Liver (tissue), 9 donors: Measurements from ENCODE around the gene CXCR4. TPM values are rescaled to one million over a fixed set of nuclear protein-coding genes. Genes with fewer than 3 reads are reported as not detected.
A peak's percentile ranks its signal among the peaks of the same experiment; 100 is the strongest.

Experiments
- DNase-seq: peaks from one replicate; pipeline ENCODE4 v3.0.0-alpha.2; 2017; ENCODE audit warnings: low spot score
- H3K27ac ChIP-seq, 2 donors: one replicate each; pipeline ENCODE4 v1.7.0; 2013; ENCODE audit warnings: inconsistent platforms in 2 of 2, low read length in 2 of 2, control low read depth in 1 of 2, low read depth in 1 of 2, mild to moderate bottlenecking in 1 of 2
- H3K27me3 ChIP-seq, 4 donors: one replicate each; pipeline versions ENCODE4 v1.6.1 to v1.7.0; 2013; ENCODE audit warnings: low read length in 3 of 4, inconsistent platforms in 1 of 4, mild to moderate bottlenecking in 1 of 4, moderate library complexity in 1 of 4; ENCODE audit not compliant: control insufficient read depth in 4 of 4, insufficient read depth in 4 of 4
- H3K36me3 ChIP-seq, 4 donors: one replicate each; pipeline versions ENCODE4 v1.6.1 to v1.7.0; 2013; ENCODE audit warnings: low read length in 3 of 4, mild to moderate bottlenecking in 3 of 4, low read depth in 1 of 4, moderate library complexity in 1 of 4; ENCODE audit not compliant: control insufficient read depth in 4 of 4, insufficient read depth in 3 of 4
- H3K4me1 ChIP-seq, 4 donors: one replicate each; pipeline versions ENCODE4 v1.6.1 to v1.7.0; 2013; ENCODE audit warnings: low read length in 3 of 4, mild to moderate bottlenecking in 3 of 4, moderate library complexity in 1 of 4; ENCODE audit not compliant: control insufficient read depth in 4 of 4, insufficient read depth in 4 of 4
- H3K4me3 ChIP-seq, 3 donors: one replicate each; pipeline versions ENCODE4 v1.6.1 to v1.7.0; 2013; ENCODE audit warnings: low read length in 3 of 3, control low read depth in 1 of 3, low read depth in 1 of 3, mild to moderate bottlenecking in 1 of 3
- H3K9ac ChIP-seq, 2 donors: one replicate each; pipeline ENCODE4 v1.7.0; 2013; ENCODE audit warnings: low read length in 2 of 2, mild to moderate bottlenecking in 2 of 2, moderate library complexity in 2 of 2, control low read depth in 1 of 2, low read depth in 1 of 2
- H3K9me3 ChIP-seq, 4 donors: one replicate each; pipeline versions ENCODE4 v1.6.1 to v1.7.0; 2013; ENCODE audit warnings: low read length in 3 of 4; ENCODE audit not compliant: control insufficient read depth in 4 of 4
- CTCF ChIP-seq: fragments of 150-350 bp; IDR thresholded peaks from 2 replicates; pipeline ENCODE4 v1.5.1; 2017; ENCODE audit warnings: improper control_type of control experiment, low read depth, low read length; ENCODE audit not compliant: missing input control
- EGR1 ChIP-seq, 2 donors: IDR thresholded peaks; 2 replicates each; pipeline ENCODE4 v1.6.1; 2016 to 2018; ENCODE audit warnings: antibody characterized with exemption in 2 of 2, low read depth in 2 of 2
- FOXA1 ChIP-seq: IDR thresholded peaks from 2 replicates; pipeline ENCODE4 v1.6.1; 2016; ENCODE audit warnings: antibody characterized with exemption
- FOXA2 ChIP-seq: IDR thresholded peaks from 2 replicates; pipeline ENCODE4 v1.6.1; 2016; ENCODE audit warnings: antibody characterized with exemption
- HNF4A ChIP-seq, 2 donors: conservative IDR thresholded peaks; 2 replicates each; pipeline ENCODE4 v1.6.1; 2016; ENCODE audit warnings: antibody characterized with exemption in 2 of 2, mild to moderate bottlenecking in 2 of 2
- HNF4G ChIP-seq: IDR thresholded peaks from 2 replicates; pipeline ENCODE4 v1.6.1; 2016; ENCODE audit warnings: antibody characterized with exemption
- JUND ChIP-seq, 2 donors: IDR thresholded peaks; 2 replicates each; pipeline ENCODE4 v1.6.1; 2016; ENCODE audit warnings: antibody characterized with exemption in 2 of 2
- MAX ChIP-seq: IDR thresholded peaks from 2 replicates; pipeline ENCODE4 v1.6.1; 2016; ENCODE audit warnings: antibody characterized with exemption
- NR2F2 ChIP-seq: IDR thresholded peaks from 2 replicates; pipeline ENCODE4 v1.6.1; 2016; ENCODE audit warnings: antibody characterized with exemption
- RAD21 ChIP-seq, 2 donors: IDR thresholded peaks; 2 replicates each; pipeline ENCODE4 v1.6.1; 2016; ENCODE audit warnings: antibody characterized with exemption in 2 of 2, mild to moderate bottlenecking in 2 of 2
- RXRA ChIP-seq, 2 donors: IDR thresholded peaks; 2 replicates each; pipeline ENCODE4 v1.6.1; 2017 to 2018; ENCODE audit warnings: antibody characterized with exemption in 2 of 2, mild to moderate bottlenecking in 1 of 2
- SP1 ChIP-seq: IDR thresholded peaks from 2 replicates; pipeline ENCODE4 v1.6.1; 2018; ENCODE audit warnings: antibody characterized with exemption, mild to moderate bottlenecking
- TAF1 ChIP-seq: conservative IDR thresholded peaks from 2 replicates; pipeline ENCODE4 v1.6.1; 2016; ENCODE audit warnings: antibody characterized with exemption, mild to moderate bottlenecking
- YY1 ChIP-seq: IDR thresholded peaks from 2 replicates; pipeline ENCODE4 v1.6.1; 2016; ENCODE audit warnings: antibody characterized with exemption, mild to moderate bottlenecking
- ZBTB33 ChIP-seq: IDR thresholded peaks from 2 replicates; pipeline ENCODE4 v1.6.1; 2016; ENCODE audit warnings: antibody characterized with exemption
- WGBS: extraction: QIAGEN DNeasy Blood & Tissue Kit; methylation state at CpG from one replicate; pipeline ENCODE4 v1.1.7; 2013; 5-methylcytosine and 5-hydroxymethylcytosine counted together
- polyA plus RNA-seq, 2 donors: library from polyadenylated mRNA; stranded (reverse) in 1 of 2; unstranded in 1 of 2; fragments of 200-250 nt in 1 of 2; fragments of >200 nt in 1 of 2; fragmentation: Nextera tagmentation in 1 of 2; extraction: Ambion mirVana in 1 of 2; gene quantifications; one replicate each; pipeline versions ENCODE4 v1.2.1 to v1.2.3, GENCODE V29; 2013 to 2015
- total RNA-seq, 2 donors: library from RNA; depleted of rRNA; stranded (reverse); fragments of >200 nt; gene quantifications; one replicate each; pipeline ENCODE4 v1.2.3, GENCODE V29; 2014
- TF ChIP-seq, protein P1 (sequence below): IDR thresholded peaks from 2 replicates; pipeline ENCODE4 v1.6.1; 2016; ENCODE audit warnings: antibody characterized with exemption
- TF ChIP-seq, protein P2 (sequence below): IDR thresholded peaks from 2 replicates; pipeline ENCODE4 v1.6.1; 2016; ENCODE audit warnings: antibody characterized with exemption, mild to moderate bottlenecking
- donor health status: healthy.
- donor health status: healthy.
- donor health status: healthy.
- donor health status: healthy.
- donor health status: healthy.

The CXCR4 gene
- total and polyA plus RNA-seq, 4 donors = 5.0 to 9.0 (median 6.1) TPM

DNA sequence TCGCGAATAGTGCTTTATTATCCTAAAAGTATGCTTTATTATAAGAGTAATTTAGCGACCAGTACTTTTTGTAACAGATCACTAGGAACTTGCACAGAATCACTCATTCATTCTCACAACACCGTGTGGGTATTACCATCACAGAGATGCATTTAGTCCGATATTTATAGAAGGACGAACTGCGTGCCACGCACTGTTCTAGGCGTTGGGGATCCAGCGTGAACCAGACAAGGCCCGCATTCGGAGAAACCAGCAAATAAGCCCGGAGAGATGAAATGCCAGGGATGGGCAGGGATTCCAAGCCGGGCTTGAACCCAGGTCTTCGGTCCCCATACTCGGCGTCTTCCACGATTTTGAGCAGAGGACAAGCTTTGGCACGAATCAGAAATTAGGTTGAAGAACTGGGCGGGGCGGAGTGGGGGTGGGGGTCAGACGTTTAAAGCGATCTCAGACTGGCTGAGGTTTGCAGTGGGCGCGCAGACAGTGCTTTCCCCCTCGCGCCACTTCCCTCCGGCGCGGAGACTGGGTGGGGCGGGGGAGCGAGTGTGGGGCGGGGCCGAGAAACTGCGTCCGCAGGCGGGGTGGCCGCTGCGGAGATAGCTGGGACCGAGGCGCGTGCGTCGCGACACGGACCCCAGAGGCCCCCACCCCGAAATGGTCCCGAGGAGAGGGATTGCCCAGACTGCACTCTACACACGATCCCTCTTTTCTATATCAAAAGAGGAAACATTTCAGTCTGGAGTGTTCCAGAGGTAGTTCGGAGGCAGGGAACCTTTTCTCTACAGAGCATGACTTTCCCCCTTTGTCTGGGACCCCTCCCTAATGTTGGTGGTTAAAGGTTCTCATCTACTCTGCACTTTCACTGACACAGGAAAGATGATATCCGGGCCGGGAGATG is 1.1 kb upstream of the CXCR4 start:
- H3K27ac ChIP-seq = peak overlapping the region; percentile 59 to 62
- DNase-seq = peak; percentile 47
- TF ChIP-seq FOXA1 = no peak
- TF ChIP-seq, protein P1, sequence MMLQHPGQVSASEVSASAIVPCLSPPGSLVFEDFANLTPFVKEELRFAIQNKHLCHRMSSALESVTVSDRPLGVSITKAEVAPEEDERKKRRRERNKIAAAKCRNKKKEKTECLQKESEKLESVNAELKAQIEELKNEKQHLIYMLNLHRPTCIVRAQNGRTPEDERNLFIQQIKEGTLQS = no peak
- TF ChIP-seq YY1 = no peak
- 2% methylated on average over 52 of the region's 52 CpGs for WGBS
- peak overlapping the region in 1 of 2 donors; percentile 45 for H3K9ac ChIP-seq
- H3K27me3 ChIP-seq = peaks cover 0 to 6% (median 2%) of the 10 kb centered on the region in 4 donors
- no peaks in the 10 kb centered on the region for H3K36me3 ChIP-seq
- H3K4me3 ChIP-seq = peak overlapping the region in 2 of 3 donors; percentile 13 to 52
- no peaks in the 10 kb centered on the region for H3K9me3 ChIP-seq
- peaks cover 10 to 26% (median 17%) of the 10 kb centered on the region in 4 donors for H3K4me1 ChIP-seq

DNA sequence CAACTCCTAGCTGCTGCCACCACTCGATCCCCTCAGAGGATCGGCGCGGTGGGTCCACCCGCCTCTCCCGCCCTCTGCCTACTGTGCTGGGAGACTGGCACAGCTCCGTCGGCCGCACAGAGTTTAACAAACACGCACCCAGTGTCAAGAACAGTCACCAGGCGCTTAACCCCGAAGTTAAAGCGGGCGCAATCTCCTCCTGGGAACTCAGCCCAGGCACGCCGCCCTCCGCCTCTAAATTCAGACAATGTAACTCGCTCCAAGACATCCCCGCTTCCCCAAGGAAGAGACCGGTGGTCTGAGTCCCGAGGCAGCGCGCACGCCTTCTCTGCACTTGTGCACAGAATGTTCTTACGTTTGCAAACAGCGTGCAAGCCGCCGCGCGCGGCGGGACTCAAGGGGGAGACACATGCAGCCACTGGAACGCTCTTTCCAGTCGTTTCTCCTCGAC is 533 bp downstream of the CXCR4 start:
- Histone ChIP-seq H3K4me3 (peak overlapping the region; percentile 38 to 52 (median 49)), H3K36me3 (no peaks in the 10 kb centered on the region), H3K9me3 (no peaks in the 10 kb centered on the region), H3K27me3 (peaks cover 0 to 6% (median 1%) of the 10 kb centered on the region in 4 donors), H3K27ac (peak overlapping the region; percentile 43 to 73), H3K4me1 (peaks cover 10 to 26% (median 17%) of the 10 kb centered on the region in 4 donors), H3K9ac (peak overlapping the region in 1 of 2 donors; percentile 62)
- DNase-seq = no peak
- WGBS = 1% methylated on average over 35 of the region's 35 CpGs
- TF ChIP-seq, protein P2, sequence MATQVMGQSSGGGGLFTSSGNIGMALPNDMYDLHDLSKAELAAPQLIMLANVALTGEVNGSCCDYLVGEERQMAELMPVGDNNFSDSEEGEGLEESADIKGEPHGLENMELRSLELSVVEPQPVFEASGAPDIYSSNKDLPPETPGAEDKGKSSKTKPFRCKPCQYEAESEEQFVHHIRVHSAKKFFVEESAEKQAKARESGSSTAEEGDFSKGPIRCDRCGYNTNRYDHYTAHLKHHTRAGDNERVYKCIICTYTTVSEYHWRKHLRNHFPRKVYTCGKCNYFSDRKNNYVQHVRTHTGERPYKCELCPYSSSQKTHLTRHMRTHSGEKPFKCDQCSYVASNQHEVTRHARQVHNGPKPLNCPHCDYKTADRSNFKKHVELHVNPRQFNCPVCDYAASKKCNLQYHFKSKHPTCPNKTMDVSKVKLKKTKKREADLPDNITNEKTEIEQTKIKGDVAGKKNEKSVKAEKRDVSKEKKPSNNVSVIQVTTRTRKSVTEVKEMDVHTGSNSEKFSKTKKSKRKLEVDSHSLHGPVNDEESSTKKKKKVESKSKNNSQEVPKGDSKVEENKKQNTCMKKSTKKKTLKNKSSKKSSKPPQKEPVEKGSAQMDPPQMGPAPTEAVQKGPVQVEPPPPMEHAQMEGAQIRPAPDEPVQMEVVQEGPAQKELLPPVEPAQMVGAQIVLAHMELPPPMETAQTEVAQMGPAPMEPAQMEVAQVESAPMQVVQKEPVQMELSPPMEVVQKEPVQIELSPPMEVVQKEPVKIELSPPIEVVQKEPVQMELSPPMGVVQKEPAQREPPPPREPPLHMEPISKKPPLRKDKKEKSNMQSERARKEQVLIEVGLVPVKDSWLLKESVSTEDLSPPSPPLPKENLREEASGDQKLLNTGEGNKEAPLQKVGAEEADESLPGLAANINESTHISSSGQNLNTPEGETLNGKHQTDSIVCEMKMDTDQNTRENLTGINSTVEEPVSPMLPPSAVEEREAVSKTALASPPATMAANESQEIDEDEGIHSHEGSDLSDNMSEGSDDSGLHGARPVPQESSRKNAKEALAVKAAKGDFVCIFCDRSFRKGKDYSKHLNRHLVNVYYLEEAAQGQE = no peak
- TF ChIP-seq EGR1 (IDR thresholded peaks at IDR 0.05; ENCODE audit: low read depth in 2 of 2) = no peak
- no peak for TF ChIP-seq JUND (IDR thresholded peaks at IDR 0.05)
- TF ChIP-seq CTCF = no peak
- TF ChIP-seq, protein P1 = no peak
- TF ChIP-seq HNF4A (conservative IDR thresholded peaks at IDR 0.05) = no peak
- no peak for TF ChIP-seq RXRA (IDR thresholded peaks at IDR 0.05)
- TF ChIP-seq RAD21 (IDR thresholded peaks at IDR 0.05) = no peak
- no peak for TF ChIP-seq SP1
- no peak for TF ChIP-seq FOXA1
- TF ChIP-seq YY1 = no peak
- TF ChIP-seq NR2F2 = no peak
- no peak for TF ChIP-seq HNF4G
- TF ChIP-seq MAX = no peak
- no peak for TF ChIP-seq TAF1
- TF ChIP-seq FOXA2 = no peak
- no peak for TF ChIP-seq ZBTB33
